Measurements from ENCODE around the gene SOX13. TPM values are rescaled to one million over a fixed set of nuclear protein-coding genes. Genes with fewer than 3 reads are reported as not detected.

The SOX13 gene
- total RNA-seq, 1 experiment from 2014 or later = 171 TPM

GRCh38 chr1:204081791-204082513 is 9.0 kb downstream of the SOX13 start (continued):
- TF ChIP-seq ZNF263 (CRISPR knock-in tag; IDR thresholded peaks at IDR 0.05; ENCODE audit: low read depth) = no peak
- no peak for TF ChIP-seq OVOL2 (CRISPR knock-in tag; IDR thresholded peaks at IDR 0.05; ENCODE audit: borderline replicate concordance)
- TF ChIP-seq E2F4 (CRISPR knock-in tag; IDR thresholded peaks at IDR 0.05; ENCODE audit: borderline replicate concordance, low read depth) = no peak
- TF ChIP-seq ATF6 (CRISPR knock-in tag; IDR thresholded peaks at IDR 0.05) = no peak

- POLR2A ChIA-PET = interaction anchor here (0.5 to 2.3 kb wide), 5 partner anchors 9 to 212 kb away, joined by 3 to 9 read pairs (median 5); partner anchors contain the start of gene SOX13
- peak overlapping the region; percentile 29; the same call in 1 of the 2 replicates for H3K4me3 Mint-ChIP-seq
Measured at GRCh38 chr1:204083491-204083890, 10.6 kb downstream of the SOX13 start.

GRCh38 chr1:204084247-204084772 is 11.4 kb downstream of the SOX13 start:
- ATAC-seq (peak; percentile 70), DNase-seq (ENCODE audit: low spot score) (peak; percentile 86)
- no peaks in the 10 kb centered on the region for H3K27me3 Mint-ChIP-seq (ENCODE audit: low read depth)
- peak overlapping the region; percentile 32 for H3K4me3 Mint-ChIP-seq
- H3K27ac Mint-ChIP-seq = peak overlapping the region; percentile 97
- CTCF ChIA-PET = interaction anchor here (0.8 to 1.9 kb wide), 10 partner anchors 10 to 223 kb away, joined by 3 to 16 read pairs (median 4); partner anchors contain the start of gene SOX13
- peaks cover 96% of the 10 kb centered on the region for H3K4me1 Mint-ChIP-seq
- peaks cover 2% of the 10 kb centered on the region; the same call in 1 of the 2 replicates for H3K36me3 Mint-ChIP-seq
- no peaks in the 10 kb centered on the region for H3K9me3 Mint-ChIP-seq
- POLR2A ChIA-PET = interaction anchor here (0.6 to 2.3 kb wide), 7 partner anchors 10 to 540 kb away, joined by 3 to 9 read pairs (median 4); partner anchors contain the start of gene SOX13
- TF ChIP-seq USF2 (CRISPR knock-in tag; IDR thresholded peaks at IDR 0.05) (peak; percentile 35), ZNF396 (CRISPR knock-in tag; IDR thresholded peaks at IDR 0.05; ENCODE audit: borderline replicate concordance) (peak; percentile 68; the same call in 1 of the 2 replicates), ZNF121 (CRISPR knock-in tag; IDR thresholded peaks at IDR 0.05) (peak; percentile 99), ZBTB43 (CRISPR knock-in tag; IDR thresholded peaks at IDR 0.05) (peak; percentile 88), ZNF671 (CRISPR knock-in tag; IDR thresholded peaks at IDR 0.05) (no peak), NFE2L1 (CRISPR knock-in tag; IDR thresholded peaks at IDR 0.05) (no peak), ZBTB21 (CRISPR knock-in tag; IDR thresholded peaks at IDR 0.05; ENCODE audit: borderline replicate concordance) (0 out of 2 replicates have a peak, but pooled peaks have one; percentile 58), ZNF232 (CRISPR knock-in tag; IDR thresholded peaks at IDR 0.05) (peak; percentile 74), NR2C2 (CRISPR knock-in tag; IDR thresholded peaks at IDR 0.05) (no peak), PREB (CRISPR knock-in tag; IDR thresholded peaks at IDR 0.05; ENCODE audit: borderline replicate concordance) (no peak), TEAD4 (CRISPR knock-in tag; IDR thresholded peaks at IDR 0.05) (no peak), KAT7 (CRISPR knock-in tag; IDR thresholded peaks at IDR 0.05; ENCODE audit: borderline replicate concordance) (no peak), GRHL2 (CRISPR knock-in tag; IDR thresholded peaks at IDR 0.05; ENCODE audit: insufficient replicate concordance, severe bottlenecking) (no peak), MXD4 (CRISPR knock-in tag; IDR thresholded peaks at IDR 0.05; ENCODE audit: borderline replicate concordance) (no peak), NR3C1 (CRISPR knock-in tag; conservative IDR thresholded peaks at IDR 0.05; ENCODE audit: low read depth) (no peak), FOXP4 (CRISPR knock-in tag; IDR thresholded peaks at IDR 0.05) (peak; percentile 97), MAX (CRISPR knock-in tag; IDR thresholded peaks at IDR 0.05) (peak; percentile 45; the same call in 1 of the 2 replicates)

More at GRCh38 chr1:204083491-204083890, 10.6 kb downstream of the SOX13 start:
- peaks cover 93% of the 10 kb centered on the region for H3K4me1 Mint-ChIP-seq
- H3K36me3 Mint-ChIP-seq = peaks cover 2% of the 10 kb centered on the region; the same call in 1 of the 2 replicates
- DNase-seq (ENCODE audit: low spot score) = no peak
- CTCF ChIA-PET = interaction anchor here (0.8 to 1.9 kb wide), 3 partner anchors 12 to 212 kb away, joined by 4 to 16 read pairs (median 5); no protein-coding TSS in a partner anchor
- H3K27me3 Mint-ChIP-seq (ENCODE audit: low read depth) = no peaks in the 10 kb centered on the region
- peak overlapping the region; percentile 97 for H3K27ac Mint-ChIP-seq
- no peak for ATAC-seq
- H3K9me3 Mint-ChIP-seq = no peaks in the 10 kb centered on the region
- TF ChIP-seq TCF7 (CRISPR knock-in tag; IDR thresholded peaks at IDR 0.05; ENCODE audit: low read depth) = no peak

All from WTC11 (cell line).